ENCODE measurements around the gene CSRNP3.

Gene CSRNP3

DNA sequence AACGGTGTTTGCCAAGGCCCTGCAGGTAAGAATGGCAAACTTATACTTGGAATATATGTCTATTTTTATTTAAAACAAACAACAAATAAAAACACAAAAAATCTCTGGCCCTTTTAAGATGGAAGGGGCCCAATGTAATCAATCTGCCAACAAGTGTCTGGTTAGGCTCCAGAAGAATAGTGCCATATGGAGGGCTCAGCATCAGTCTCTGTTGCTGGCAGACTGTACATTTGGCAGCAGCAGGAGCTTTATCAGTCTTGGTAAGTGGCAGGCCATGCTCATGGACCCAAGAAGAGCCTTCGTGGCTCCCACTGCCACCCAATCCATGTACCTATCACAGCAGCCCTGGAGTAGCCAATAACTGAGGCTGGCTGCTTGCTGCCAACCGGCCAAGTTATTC lies 223.4 kb downstream of the CSRNP3 start:
- DNase-seq: no peak

DNA sequence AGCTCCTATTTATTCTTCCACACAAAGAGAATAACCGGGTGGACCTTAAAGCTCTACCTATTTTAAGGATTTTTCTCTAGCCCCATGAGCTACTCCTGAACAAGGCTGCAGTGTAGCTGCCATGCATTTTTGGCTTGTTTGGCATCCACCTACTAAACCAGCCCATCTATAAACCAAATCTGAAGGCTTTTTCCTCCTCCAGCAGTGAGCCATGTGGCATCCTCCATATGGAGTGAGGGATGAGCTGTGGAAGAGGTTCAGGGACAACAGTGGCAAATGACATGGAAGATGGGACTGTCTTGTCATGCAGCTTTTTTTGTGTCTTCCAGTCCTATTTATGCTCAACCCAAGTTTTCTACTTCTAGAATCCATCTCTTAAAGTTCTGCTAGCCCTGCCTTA lies 224.3 kb downstream of the CSRNP3 start:
- no peak for DNase-seq

DNA sequence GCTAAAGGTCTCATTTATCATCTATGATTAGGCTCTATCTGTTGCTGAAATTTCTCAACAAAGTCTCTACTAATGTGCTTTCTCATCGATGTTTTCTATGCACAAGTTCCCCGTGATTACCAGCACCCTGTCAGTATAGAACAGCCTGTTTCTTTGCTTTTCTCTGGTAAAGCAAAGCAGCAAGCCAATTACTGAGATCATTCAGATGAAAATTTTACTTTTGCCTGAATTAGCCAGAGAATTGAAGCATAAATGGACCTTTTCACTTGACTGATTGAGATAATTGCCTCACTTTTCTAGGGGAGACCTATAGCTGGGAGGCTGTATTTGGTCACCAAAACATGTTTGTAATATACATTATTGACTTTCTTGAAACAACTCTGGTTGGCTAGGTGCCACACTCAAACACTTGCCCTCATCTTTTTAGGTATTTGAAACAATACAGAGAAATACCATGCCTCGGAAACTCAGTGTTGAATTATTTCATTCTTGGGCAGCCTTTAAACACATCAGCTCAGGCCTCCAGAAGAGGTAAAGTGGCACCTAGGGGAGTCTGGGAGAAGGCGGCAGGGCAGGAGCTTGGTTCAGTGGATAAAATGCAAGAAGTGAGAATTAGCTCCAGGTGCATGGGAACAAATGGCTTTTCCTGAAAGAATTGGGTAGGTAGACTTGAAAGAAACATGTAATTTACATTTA lies 228.4 kb downstream of the CSRNP3 start:
- no peak for DNase-seq

DNA sequence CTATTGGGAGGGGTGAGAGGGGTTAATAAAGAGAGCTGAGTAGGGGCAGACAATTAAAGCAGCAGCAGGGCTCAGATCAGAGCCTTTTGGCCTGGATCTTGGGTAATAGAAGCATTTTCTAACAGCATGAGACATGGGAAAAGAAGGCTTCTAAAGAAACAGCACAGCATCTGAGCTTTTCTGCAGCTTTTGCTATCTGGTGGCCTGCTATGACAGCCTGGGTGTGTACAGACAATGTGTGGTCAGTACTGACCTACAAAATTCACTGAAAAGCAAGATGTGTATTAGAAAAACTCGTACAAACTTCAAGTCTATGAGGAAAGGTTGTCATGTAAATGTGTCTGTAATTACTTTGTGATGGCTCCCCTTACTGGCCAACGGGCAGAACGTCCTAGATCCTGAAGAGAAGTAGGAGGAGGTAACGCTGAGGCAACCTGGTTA lies 229.0 kb downstream of the CSRNP3 start:
- no peak for DNase-seq

DNA sequence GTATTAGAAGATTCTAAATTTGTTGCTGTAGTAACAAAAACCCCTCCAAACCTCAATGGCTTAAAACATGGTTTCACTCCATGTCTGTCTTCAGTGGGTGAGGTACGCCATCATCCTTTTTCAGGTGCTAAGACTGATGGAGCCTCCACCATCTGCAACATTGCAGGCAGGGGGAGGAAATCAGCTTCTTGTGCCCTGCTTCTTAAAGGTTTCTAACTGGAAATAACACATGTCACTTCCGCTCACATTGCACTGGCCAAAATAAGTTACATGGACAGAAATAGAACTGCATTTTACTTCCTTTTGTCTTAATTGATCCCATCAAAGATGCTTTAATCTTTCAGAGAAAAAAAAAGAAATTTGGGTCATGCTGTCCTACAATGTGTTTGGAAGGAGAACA lies 230.4 kb downstream of the CSRNP3 start:
- DNase-seq: no peak

DNA sequence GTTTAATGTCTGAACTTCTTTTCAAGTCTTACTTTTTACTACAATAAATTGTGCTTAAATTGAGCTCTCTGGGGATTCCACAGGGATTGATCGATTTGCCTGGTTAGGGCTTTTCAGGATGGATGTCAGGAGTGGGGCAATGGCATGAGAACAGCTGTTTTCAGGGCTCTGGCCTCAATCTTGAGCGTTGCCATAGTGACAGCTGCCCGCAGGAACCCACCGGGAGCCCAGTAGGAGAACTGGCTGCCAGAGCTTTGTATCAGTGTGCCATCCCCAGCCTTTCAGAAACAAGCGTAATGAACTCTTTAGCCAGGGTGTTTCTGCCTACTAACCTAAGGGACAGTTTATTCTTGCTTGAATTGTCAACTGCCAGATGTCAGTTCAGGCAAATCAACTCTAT lies 231.0 kb downstream of the CSRNP3 start:
- no peak for DNase-seq

DNA sequence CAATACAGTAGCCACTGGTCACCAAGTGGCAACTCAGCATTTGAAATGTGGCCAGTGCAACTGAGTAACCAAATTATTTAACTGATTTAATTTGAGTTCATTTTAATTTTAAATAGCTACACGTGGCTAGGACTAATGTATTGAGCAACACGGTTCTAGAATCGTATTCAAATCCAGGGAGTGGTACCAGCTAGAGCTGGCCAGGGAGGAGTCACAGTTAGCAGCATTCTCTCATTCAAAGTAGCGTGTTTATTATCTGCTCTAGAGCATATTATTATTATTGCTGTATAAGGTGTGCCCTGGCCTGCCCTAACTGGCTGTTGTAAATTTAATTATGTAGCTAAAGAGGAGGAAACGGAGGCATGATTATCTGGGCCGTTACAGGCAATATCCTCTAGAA lies 231.6 kb downstream of the CSRNP3 start:
- DNase-seq: no peak

DNA sequence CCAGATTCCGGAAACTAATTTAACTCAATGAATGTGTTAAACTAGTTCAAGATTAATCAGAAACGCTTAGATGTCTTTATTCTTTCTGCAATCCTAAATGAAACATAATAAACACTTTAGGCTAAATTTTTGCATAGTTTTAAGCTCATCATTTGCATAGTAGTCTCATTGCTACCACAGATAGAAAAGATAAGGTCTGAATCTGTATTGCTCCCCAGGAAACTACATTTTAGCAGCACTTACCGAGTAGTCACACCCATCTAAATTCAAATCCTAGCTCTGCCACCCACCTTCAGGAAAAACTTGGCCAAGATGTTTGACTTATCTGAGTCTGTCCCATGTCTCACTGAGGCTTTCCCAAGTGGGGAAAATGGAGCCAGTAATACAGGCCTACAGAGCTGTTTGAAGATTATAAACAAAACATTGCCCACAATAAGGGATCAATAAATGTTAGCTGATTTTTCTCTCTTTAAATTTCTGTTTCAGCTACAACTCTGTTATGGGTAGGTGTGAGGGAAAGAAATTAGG lies 237.5 kb downstream of the CSRNP3 start:
- no peak for DNase-seq

DNA sequence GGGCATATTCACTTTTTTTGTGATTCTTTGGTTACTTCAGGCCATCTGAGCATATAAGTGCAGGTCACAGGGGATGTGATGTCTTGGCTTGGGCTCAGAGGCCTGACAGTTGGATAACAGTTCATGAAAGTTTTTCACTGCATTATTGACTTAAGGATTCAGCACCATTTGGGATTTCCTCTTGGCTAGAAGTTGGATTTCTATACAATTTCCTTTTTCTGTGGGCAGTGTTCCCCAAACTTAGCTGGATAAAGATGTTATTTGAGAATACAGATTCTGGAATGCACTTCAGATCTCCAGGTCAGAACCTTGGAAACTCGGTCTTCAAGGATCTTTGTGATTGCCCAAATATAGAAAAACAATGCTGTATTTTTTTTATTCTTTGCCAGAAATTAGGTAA lies 246.6 kb downstream of the CSRNP3 start:
- DNase-seq: no peak

DNA sequence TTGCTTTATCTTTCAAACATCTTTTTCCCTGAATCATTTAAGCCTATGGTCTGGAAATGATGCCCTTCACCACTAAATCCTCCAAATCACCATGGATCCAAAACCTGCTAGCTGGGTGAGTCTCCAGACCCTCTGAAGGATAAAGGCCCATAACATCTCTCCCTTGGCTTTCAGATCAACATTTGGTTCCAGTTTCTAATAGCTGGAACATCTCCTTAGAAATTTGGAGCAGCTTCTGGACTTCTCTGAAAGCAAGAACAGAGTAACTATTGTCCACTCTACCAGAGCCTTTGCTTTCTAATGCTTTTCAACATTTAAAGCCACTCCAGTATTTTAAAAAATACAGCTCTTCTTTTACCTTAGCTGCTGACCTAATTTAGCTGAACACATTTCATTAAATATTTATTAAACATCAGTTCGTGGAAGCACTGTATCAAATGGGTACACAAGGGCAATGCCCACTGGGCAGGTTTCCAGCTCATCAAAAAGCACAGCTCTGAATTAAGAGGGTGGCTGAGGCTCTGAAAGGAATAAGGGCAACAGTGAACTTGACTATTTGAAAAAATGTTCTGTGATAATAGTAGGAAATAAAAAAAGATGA lies 249.2 kb downstream of the CSRNP3 start:
- no peak for DNase-seq

DNA sequence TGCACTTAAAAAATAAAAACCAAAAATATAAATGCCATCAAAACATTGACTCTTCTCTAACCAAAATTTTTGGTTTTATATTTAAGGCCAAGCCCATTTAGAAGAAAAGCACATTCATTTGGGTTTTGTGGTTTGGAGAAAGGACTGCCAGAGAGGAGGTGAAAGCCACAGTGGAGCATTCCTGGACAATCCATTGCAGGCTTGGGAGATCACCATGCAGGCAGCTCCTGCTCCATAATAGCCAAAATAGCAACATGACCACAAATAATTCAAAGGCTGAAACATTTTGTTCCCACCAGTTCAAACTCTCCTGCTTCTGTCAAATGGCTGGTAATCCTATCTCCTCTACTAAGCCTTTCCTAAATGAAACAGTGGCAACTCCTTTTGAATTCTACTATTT lies 251.0 kb downstream of the CSRNP3 start:
- DNase-seq: no peak

DNA sequence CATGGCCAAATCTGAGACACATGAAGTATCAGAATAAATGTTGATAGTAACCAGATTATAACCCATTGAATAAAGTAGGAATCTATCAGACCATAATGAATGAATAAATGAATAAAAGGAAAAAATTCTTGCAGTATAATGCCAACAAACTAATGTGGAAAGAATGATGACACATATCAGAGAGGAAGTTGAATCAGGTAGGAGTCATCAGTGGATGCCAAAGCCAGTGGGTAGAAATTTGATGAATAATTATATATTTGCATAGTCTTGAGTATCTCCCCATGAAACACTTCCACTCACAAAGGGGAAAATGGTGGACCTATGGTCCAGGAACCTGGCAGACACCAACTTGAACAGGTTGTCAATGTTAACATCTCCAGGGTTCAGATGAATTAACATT lies 255.9 kb downstream of the CSRNP3 start:
- DNase-seq: no peak
